Effector memory CD4-positive, alpha-beta T cell (primary cell): Measurements from ENCODE around the gene POU2F3.
A peak's percentile ranks its signal among the peaks of the same experiment; 100 is the strongest.

Source experiments
- DNase-seq, 3 donors: peaks; one replicate each; pipeline ENCODE4 v3.0.0-alpha.2; 2020
- H3K27ac ChIP-seq: 2 replicates; pipeline ENCODE4 v1.7.0; 2013; ENCODE audit warnings: mild to moderate bottlenecking, low read length, moderate library complexity; ENCODE audit not compliant: insufficient read depth, poor library complexity, severe bottlenecking
- H3K27me3 ChIP-seq: replicated peaks from 2 replicates; pipeline ENCODE4 v1.7.0; 2013; ENCODE audit warnings: mild to moderate bottlenecking, low read length; ENCODE audit not compliant: insufficient read depth, control insufficient read depth, poor library complexity, severe bottlenecking
- H3K36me3 ChIP-seq: 2 replicates; pipeline ENCODE4 v1.7.0; 2013; ENCODE audit warnings: mild to moderate bottlenecking, low read length, moderate library complexity; ENCODE audit not compliant: control insufficient read depth, insufficient read depth
- H3K4me1 ChIP-seq: 2 replicates; pipeline ENCODE4 v1.7.0; 2013; ENCODE audit warnings: low read length, mild to moderate bottlenecking; ENCODE audit not compliant: control insufficient read depth, insufficient read depth, poor library complexity, severe bottlenecking
- H3K4me3 ChIP-seq: 2 replicates; pipeline ENCODE4 v1.7.0; 2013; ENCODE audit warnings: low read length, low read depth, mild to moderate bottlenecking; ENCODE audit not compliant: insufficient read depth, poor library complexity, severe bottlenecking
- H3K9me3 ChIP-seq: 2 replicates; pipeline ENCODE4 v1.7.0; 2013; ENCODE audit warnings: mild to moderate bottlenecking, low read length, moderate library complexity; ENCODE audit not compliant: control insufficient read depth

Gene POU2F3

GRCh38 chr11:120198787-120199469, 41.0 kb upstream of the POU2F3 start:
- Histone ChIP-seq H3K36me3 (no peaks in the 10 kb centered on the region), H3K9me3 (no peaks in the 10 kb centered on the region), H3K4me3 (no peak overlapping the region), H3K27me3 (peaks cover 3% of the 10 kb centered on the region), H3K4me1 (no peaks in the 10 kb centered on the region), H3K27ac (no peak overlapping the region)
- DNase-seq, result no peak

- no peak overlapping the region for H3K4me3 ChIP-seq
- H3K9me3 ChIP-seq, result no peaks in the 10 kb centered on the region
- H3K4me1 ChIP-seq, result no peaks in the 10 kb centered on the region
- H3K36me3 ChIP-seq, result no peaks in the 10 kb centered on the region
- H3K27ac ChIP-seq, result no peak overlapping the region
- DNase-seq, result no peak
- H3K27me3 ChIP-seq, result peaks cover 3% of the 10 kb centered on the region
Observed at GRCh38 chr11:120199613-120200012, 40.3 kb upstream of the POU2F3 start.

GRCh38 chr11:120200677-120201076, 39.3 kb upstream of the POU2F3 start:
- Histone ChIP-seq H3K9me3 (no peaks in the 10 kb centered on the region), H3K27me3 (peaks cover 3% of the 10 kb centered on the region), H3K4me3 (no peak overlapping the region)

DNA sequence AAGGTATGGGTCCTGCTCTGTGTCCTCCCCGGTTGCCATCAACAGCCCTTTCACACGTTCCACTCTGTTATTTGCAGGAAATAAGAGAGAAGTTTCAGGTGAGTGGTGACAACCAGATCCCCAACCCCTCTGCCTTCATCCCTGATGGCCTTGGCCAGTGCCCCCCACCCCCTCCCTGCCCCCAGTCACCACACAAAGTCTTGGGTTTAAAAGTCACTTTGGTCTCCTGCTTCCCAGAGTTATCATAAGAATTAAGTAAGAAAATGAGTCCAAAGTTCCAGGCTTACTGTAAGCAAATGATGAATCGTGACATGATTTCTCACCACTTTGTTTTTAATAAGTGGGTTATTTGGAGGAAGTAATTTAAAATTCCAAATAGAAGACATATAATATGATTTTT, 38.3 kb upstream of the POU2F3 start:
- peaks cover 3% of the 10 kb centered on the region for H3K27me3 ChIP-seq
- no peak overlapping the region for H3K27ac ChIP-seq
- H3K36me3 ChIP-seq, result no peaks in the 10 kb centered on the region
- H3K4me1 ChIP-seq, result no peaks in the 10 kb centered on the region
- H3K4me3 ChIP-seq, result no peak overlapping the region
- H3K9me3 ChIP-seq, result no peaks in the 10 kb centered on the region
- no peak for DNase-seq

More at GRCh38 chr11:120200677-120201076, 39.3 kb upstream of the POU2F3 start:
- Histone ChIP-seq H3K36me3 (no peaks in the 10 kb centered on the region), H3K27ac (no peak overlapping the region), H3K4me1 (no peaks in the 10 kb centered on the region)
- DNase-seq, result no peak

GRCh38 chr11:120203626-120204025, 36.3 kb upstream of the POU2F3 start:
- H3K4me3 ChIP-seq, result no peak overlapping the region
- no peak for DNase-seq
- H3K27me3 ChIP-seq, result peaks cover under 1% of the 10 kb centered on the region
- H3K27ac ChIP-seq, result no peak overlapping the region
- no peaks in the 10 kb centered on the region for H3K9me3 ChIP-seq
- no peaks in the 10 kb centered on the region for H3K36me3 ChIP-seq
- H3K4me1 ChIP-seq, result no peaks in the 10 kb centered on the region

DNA sequence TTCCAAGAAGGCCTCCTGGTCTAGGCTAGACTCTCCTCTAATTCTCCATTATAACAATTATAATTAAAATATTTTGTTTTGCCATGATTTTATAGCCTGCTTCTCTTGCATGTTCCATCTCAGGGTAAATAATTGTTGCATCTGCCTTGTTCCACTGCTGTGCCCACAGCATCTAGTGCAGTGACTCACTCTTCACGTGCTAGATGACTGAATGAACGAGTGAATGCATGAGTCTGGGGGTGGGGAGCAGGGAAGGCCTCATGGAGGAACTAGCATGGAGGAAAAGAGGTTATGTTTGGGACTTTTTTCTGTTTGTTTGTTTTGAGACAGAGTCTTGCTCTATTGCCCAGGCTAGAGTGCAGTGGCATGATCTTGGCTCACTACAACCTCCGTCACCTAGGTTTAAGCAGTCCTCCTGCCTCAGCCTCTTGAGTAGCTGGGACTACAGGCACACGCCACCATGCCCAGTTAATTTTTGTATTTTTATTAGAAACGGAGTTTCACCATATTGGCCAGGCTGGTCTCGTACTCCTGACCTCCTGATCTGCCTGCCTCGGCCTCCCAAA, 34.3 kb upstream of the POU2F3 start:
- Histone ChIP-seq H3K36me3 (no peaks in the 10 kb centered on the region), H3K9me3 (no peaks in the 10 kb centered on the region), H3K4me1 (peaks cover 4% of the 10 kb centered on the region), H3K27me3 (no peaks in the 10 kb centered on the region), H3K27ac (no peak overlapping the region), H3K4me3 (no peak overlapping the region)
- no peak for DNase-seq

DNA sequence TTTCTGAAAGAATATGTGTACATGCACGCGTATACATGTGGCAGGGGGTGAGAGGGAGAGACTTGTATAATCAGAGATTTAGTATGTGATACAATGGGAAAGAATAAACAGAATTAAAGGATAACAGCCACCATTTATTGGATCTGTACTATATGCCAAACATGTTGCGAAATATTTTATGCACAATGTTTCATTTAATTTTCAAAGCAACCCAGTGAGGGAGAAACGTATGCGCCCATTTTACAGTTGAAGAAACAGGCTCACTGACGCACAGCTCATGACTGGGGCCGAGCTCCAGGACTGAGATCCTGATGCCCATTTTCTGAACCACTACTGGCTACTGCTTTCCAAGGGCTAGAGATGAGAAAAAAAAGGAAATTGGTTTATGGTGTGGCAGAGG, 32.4 kb upstream of the POU2F3 start:
- DNase-seq, result no peak
- Histone ChIP-seq H3K4me3 (no peak overlapping the region), H3K9me3 (no peaks in the 10 kb centered on the region), H3K36me3 (no peaks in the 10 kb centered on the region), H3K27me3 (no peaks in the 10 kb centered on the region), H3K27ac (no peak overlapping the region), H3K4me1 (peaks cover 8% of the 10 kb centered on the region)

- Histone ChIP-seq H3K27me3 (no peaks in the 10 kb centered on the region), H3K27ac (no peak overlapping the region), H3K9me3 (no peaks in the 10 kb centered on the region), H3K4me1 (peaks cover 8% of the 10 kb centered on the region), H3K36me3 (no peaks in the 10 kb centered on the region), H3K4me3 (no peak overlapping the region)
- no peak for DNase-seq
Observed at GRCh38 chr11:120208001-120208441, 31.9 kb upstream of the POU2F3 start.

GRCh38 chr11:120208777-120209176, 31.2 kb upstream of the POU2F3 start:
- H3K27me3 ChIP-seq, result no peaks in the 10 kb centered on the region

DNA sequence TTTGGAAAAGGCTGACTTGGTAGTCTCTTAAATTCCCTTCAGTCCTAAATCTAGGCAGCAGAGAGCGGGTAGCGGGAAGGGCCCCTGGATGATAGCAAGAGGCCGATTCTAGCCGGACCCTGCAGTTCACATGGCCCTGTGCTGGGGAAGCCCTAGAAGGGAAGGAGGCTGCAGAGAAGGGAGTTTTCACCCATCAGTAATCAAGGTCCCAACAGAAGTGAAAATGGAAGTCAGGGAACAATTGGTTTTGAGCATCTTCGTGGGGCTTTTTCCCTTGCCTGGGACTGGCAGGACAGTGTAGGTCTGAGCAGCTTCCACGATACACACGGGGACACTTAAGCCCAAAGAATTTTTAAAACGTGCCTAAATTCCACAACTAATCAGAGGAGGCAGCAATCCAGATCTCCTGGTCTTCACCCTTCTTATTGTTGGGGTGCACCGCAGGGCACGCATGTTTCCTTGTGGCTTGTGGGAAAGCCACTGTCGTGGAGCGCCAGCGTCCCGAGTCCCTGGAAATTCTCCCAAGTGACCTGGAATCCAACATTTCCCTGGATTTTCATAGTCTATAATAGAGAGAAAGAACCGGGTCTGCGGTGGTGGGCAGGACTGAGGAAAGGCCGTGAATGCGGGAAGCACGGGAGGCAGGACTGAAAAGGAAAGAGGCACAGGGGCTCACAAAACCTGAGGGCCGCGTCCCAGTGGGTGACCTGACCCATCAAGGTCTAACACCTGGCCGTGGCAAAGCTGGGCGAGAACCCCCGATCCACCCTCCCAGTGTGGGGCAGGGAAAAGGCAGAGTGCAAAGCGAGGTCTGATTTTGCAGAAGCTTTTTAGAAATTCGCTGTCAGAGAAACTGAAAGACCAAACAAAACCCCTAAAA, 30.0 kb upstream of the POU2F3 start:
- DNase-seq, result no peak
- H3K4me1 ChIP-seq, result peaks cover 8% of the 10 kb centered on the region
- no peaks in the 10 kb centered on the region for H3K27me3 ChIP-seq

More at GRCh38 chr11:120208777-120209176, 31.2 kb upstream of the POU2F3 start:
- no peaks in the 10 kb centered on the region for H3K36me3 ChIP-seq
- H3K27ac ChIP-seq, result no peak overlapping the region
- no peak overlapping the region for H3K4me3 ChIP-seq
- H3K4me1 ChIP-seq, result peaks cover 8% of the 10 kb centered on the region
- DNase-seq, result no peak
- no peaks in the 10 kb centered on the region for H3K9me3 ChIP-seq

More for the DNA sequence above, 30.0 kb upstream of the POU2F3 start:
- H3K9me3 ChIP-seq, result no peaks in the 10 kb centered on the region
- no peak overlapping the region for H3K27ac ChIP-seq
- no peaks in the 10 kb centered on the region for H3K36me3 ChIP-seq
- peak overlapping the region; percentile 68 for H3K4me3 ChIP-seq
